ENCODE data around the gene MRPL44.

DNA sequence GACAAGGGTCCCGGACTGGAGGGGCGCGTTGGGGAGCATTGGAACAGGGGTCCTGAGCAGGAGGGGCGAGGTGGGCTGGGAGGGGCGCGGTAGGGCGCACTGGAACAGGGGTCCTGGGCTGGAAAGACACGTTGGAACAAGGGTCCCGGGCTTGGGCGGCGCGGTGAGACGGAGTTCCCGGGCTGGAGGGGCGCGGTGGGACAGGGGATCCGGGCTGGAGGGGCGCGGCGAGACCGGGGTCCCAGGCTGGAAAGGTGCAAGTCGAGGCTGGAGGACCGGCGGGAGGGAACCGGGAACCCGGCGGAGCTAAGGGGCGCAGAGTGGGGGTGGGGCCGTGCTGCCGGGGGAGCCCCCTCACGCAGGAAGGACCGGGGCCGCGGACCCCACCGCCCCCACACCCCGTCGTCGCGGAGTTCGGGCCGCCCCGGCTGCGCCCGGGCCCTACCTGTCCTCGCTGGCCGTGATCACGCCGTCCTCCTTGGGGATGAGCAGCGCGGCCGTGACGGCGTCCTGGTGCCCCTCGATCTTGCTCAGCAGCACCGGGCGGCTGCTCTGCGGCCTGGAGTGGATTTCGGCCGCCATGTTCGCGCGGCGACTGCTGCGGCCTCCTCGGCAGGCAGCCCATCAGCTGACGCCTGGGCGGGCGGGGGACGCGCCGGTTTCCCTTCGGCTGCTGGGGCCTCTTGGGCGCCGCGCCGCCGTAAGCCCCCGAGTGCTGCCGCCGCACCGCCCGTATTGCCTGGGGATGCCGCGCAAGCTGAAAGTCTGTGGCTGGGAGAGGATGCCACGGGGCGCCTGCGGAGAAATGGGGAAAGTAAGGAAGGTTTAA, 12.3 kb upstream of the MRPL44 start, which contains the start of gene WDFY1:
- TF ChIP-seq SP1 (IDR thresholded peaks at IDR 0.05) = no peak
- peak; percentile 73 for TF ChIP-seq SP1 (CRISPR knock-in tag; IDR thresholded peaks at IDR 0.05)
- TF ChIP-seq BHLHE40 (IDR thresholded peaks at IDR 0.05; ENCODE audit: low read length) = 0 out of 2 replicates have a peak, but pooled peaks have one; percentile 27
- no peak for TF ChIP-seq SIX1 (CRISPR knock-in tag; IDR thresholded peaks at IDR 0.05; ENCODE audit: borderline replicate concordance)
- TF ChIP-seq, protein P1, sequence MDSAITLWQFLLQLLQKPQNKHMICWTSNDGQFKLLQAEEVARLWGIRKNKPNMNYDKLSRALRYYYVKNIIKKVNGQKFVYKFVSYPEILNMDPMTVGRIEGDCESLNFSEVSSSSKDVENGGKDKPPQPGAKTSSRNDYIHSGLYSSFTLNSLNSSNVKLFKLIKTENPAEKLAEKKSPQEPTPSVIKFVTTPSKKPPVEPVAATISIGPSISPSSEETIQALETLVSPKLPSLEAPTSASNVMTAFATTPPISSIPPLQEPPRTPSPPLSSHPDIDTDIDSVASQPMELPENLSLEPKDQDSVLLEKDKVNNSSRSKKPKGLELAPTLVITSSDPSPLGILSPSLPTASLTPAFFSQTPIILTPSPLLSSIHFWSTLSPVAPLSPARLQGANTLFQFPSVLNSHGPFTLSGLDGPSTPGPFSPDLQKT (CRISPR knock-in tag; IDR thresholded peaks at IDR 0.05; ENCODE audit: borderline replicate concordance) = peak; percentile 41; the same call in 1 of the 2 replicates
- peak; percentile 85; the same call in 1 of the 2 replicates for TF ChIP-seq BCL6 (CRISPR knock-in tag; IDR thresholded peaks at IDR 0.05)
- TF ChIP-seq ZNF124 (CRISPR knock-in tag; IDR thresholded peaks at IDR 0.05) = peak; percentile 95
- peak; percentile 92 for TF ChIP-seq ZZZ3 (CRISPR knock-in tag; IDR thresholded peaks at IDR 0.05; ENCODE audit: borderline replicate concordance)
- TF ChIP-seq, protein P2, sequence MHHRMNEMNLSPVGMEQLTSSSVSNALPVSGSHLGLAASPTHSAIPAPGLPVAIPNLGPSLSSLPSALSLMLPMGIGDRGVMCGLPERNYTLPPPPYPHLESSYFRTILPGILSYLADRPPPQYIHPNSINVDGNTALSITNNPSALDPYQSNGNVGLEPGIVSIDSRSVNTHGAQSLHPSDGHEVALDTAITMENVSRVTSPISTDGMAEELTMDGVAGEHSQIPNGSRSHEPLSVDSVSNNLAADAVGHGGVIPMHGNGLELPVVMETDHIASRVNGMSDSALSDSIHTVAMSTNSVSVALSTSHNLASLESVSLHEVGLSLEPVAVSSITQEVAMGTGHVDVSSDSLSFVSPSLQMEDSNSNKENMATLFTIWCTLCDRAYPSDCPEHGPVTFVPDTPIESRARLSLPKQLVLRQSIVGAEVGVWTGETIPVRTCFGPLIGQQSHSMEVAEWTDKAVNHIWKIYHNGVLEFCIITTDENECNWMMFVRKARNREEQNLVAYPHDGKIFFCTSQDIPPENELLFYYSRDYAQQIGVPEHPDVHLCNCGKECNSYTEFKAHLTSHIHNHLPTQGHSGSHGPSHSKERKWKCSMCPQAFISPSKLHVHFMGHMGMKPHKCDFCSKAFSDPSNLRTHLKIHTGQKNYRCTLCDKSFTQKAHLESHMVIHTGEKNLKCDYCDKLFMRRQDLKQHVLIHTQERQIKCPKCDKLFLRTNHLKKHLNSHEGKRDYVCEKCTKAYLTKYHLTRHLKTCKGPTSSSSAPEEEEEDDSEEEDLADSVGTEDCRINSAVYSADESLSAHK (CRISPR knock-in tag; IDR thresholded peaks at IDR 0.05; ENCODE audit: borderline replicate concordance) = 0 out of 2 replicates have a peak, but pooled peaks have one; percentile 64
- TF ChIP-seq, protein P3, sequence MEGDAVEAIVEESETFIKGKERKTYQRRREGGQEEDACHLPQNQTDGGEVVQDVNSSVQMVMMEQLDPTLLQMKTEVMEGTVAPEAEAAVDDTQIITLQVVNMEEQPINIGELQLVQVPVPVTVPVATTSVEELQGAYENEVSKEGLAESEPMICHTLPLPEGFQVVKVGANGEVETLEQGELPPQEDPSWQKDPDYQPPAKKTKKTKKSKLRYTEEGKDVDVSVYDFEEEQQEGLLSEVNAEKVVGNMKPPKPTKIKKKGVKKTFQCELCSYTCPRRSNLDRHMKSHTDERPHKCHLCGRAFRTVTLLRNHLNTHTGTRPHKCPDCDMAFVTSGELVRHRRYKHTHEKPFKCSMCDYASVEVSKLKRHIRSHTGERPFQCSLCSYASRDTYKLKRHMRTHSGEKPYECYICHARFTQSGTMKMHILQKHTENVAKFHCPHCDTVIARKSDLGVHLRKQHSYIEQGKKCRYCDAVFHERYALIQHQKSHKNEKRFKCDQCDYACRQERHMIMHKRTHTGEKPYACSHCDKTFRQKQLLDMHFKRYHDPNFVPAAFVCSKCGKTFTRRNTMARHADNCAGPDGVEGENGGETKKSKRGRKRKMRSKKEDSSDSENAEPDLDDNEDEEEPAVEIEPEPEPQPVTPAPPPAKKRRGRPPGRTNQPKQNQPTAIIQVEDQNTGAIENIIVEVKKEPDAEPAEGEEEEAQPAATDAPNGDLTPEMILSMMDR (CRISPR knock-in tag; IDR thresholded peaks at IDR 0.05) = peak; percentile 24; the same call in 1 of the 2 replicates
- peak; percentile 61 for TF ChIP-seq ZBTB20 (CRISPR knock-in tag; IDR thresholded peaks at IDR 0.05; ENCODE audit: borderline replicate concordance, low read depth)
- TF ChIP-seq, protein P4, sequence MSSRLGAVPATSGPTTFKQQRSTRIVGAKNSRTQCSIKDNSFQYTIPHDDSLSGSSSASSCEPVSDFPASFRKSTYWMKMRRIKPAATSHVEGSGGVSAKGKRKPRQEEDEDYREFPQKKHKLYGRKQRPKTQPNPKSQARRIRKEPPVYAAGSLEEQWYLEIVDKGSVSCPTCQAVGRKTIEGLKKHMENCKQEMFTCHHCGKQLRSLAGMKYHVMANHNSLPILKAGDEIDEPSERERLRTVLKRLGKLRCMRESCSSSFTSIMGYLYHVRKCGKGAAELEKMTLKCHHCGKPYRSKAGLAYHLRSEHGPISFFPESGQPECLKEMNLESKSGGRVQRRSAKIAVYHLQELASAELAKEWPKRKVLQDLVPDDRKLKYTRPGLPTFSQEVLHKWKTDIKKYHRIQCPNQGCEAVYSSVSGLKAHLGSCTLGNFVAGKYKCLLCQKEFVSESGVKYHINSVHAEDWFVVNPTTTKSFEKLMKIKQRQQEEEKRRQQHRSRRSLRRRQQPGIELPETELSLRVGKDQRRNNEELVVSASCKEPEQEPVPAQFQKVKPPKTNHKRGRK (CRISPR knock-in tag; IDR thresholded peaks at IDR 0.05) = peak; percentile 81; the same call in 1 of the 2 replicates
- TF ChIP-seq PRMT3 (CRISPR knock-in tag; IDR thresholded peaks at IDR 0.05; ENCODE audit: borderline replicate concordance, low read depth) = peak; percentile 98; the same call in 1 of the 2 replicates
- TF ChIP-seq ZNF569 (CRISPR knock-in tag; IDR thresholded peaks at IDR 0.05; ENCODE audit: borderline replicate concordance) = no peak; the same call in 1 of the 2 replicates
- TF ChIP-seq CENPX (CRISPR knock-in tag; IDR thresholded peaks at IDR 0.05) = no peak

Data from HepG2 (cell line).